Placental epithelial cell (primary cell): ENCODE results near the gene PLSCR5. TPM values are rescaled to one million over a fixed set of nuclear protein-coding genes. Genes with fewer than 3 reads are reported as not detected.

ENCODE experiments used
- small RNA-seq: library from RNA; depleted of rRNA; stranded (forward); fragments of <200 nt; gene quantifications from one replicate; pipeline ENCODE3, GENCODE V24; 2012
- total RNA-seq: library from RNA; depleted of rRNA; stranded (reverse); fragments of >200 nt; gene quantifications from 2 replicates; pipeline ENCODE4 v1.2.3, GENCODE V29; 2012

The PLSCR5 gene
- 16.5 and 98.5 TPM in 2 replicates for total RNA-seq

GRCh38 chr3:146605106-146605505 lies at the start of gene PLSCR5:
Gene PLSCR5 (minus strand): TSS chr3:146605346. CDS start chr3:146605212, 134 bp downstream.

GRCh38 chr3:146544002-146544928 lies 60.9 kb downstream of the PLSCR5 start, which contains the start of gene PLSCR1:
Gene PLSCR1 (minus strand): TSS chr3:146544607. CDS start chr3:146536552, 8,055 bp downstream.

Small RNA genes within 50 kb of the gene (small RNA-seq; reads per million reads assigned to genes)
- gene RNU6-428P, result 0.75 reads per million, percentile 45 among the genes with 10 or more reads in this experiment

Other genes starting within 250 kb of the PLSCR5 start
- not detected in 2 replicates for gene PLSCR2, start 135.8 kb downstream of the PLSCR5 start, total RNA-seq
- 73.9 and 92.7 TPM in 2 replicates for gene PLSCR1, start 60.7 kb downstream of the PLSCR5 start, total RNA-seq